Vagina (tissue), 2 donors: ENCODE measurements around the gene DAGLA. TPM values are rescaled to one million over a fixed set of nuclear protein-coding genes. Genes with fewer than 3 reads are reported as not detected.

Source experiments
- DNase-seq, 2 donors: peaks; one replicate each; pipeline ENCODE4 v3.0.0-alpha.2; 2017; ENCODE audit errors: extremely low spot score in 2 of 2
- H3K27ac ChIP-seq: fragments of 200-600 bp; sonication (generic); one replicate; pipeline ENCODE4 v1.5.1; 2019
- H3K27me3 ChIP-seq: fragments of 200-600 bp; sonication (generic); one replicate; pipeline ENCODE4 v1.5.1; 2019
- H3K36me3 ChIP-seq, 2 donors: fragments of 200-600 bp; sonication (generic); one replicate each; pipeline ENCODE4 v1.5.1; 2017 to 2019
- H3K4me1 ChIP-seq: fragments of 200-600 bp; sonication (generic); one replicate; pipeline ENCODE4 v1.5.1; 2019
- H3K4me3 ChIP-seq, 2 donors: fragments of 200-600 bp; sonication (generic); 1 replicate in 1 of 2; 2 replicates in 1 of 2; pipeline ENCODE4 v1.5.1; 2016 to 2019
- H3K9me3 ChIP-seq: fragments of 200-600 bp; sonication (generic); one replicate; pipeline ENCODE4 v1.5.1; 2019
- POLR2A ChIP-seq, 2 donors: fragments of 450-650 bp; IDR thresholded peaks; one replicate each; pipeline ENCODE4 v1.6.1; 2017; ENCODE audit warnings: antibody characterized with exemption in 2 of 2, mild to moderate bottlenecking in 2 of 2, moderate library complexity in 2 of 2
- POLR2AphosphoS5 ChIP-seq, 2 donors: sonication (generic); formaldehyde crosslinking; IDR thresholded peaks; one replicate each; pipeline ENCODE4 v1.9.0; 2017; ENCODE audit warnings: antibody characterized with exemption in 2 of 2, mild to moderate bottlenecking in 2 of 2, low read depth in 1 of 2; ENCODE audit not compliant: insufficient read depth in 1 of 2
- intact Hi-C: fragments of 100-400 bp; cut with DNase I; formaldehyde crosslinking; loops from one replicate; pipeline ENCODE4 v1.15.1; 2023
- total RNA-seq: library from RNA; depleted of rRNA; stranded (reverse); fragments of >200 nt; gene quantifications from one replicate; pipeline ENCODE4 v1.2.3, GENCODE V29; 2016
- TF ChIP-seq, protein P1 (sequence below), 3 experiments: fragments of 450-650 bp in 2 of 3; fragments of 200-600 bp in 1 of 3; sonication (generic) in 1 of 3; IDR thresholded peaks; one replicate each; pipeline ENCODE4 v1.5.1; 2017 to 2019; ENCODE audit warnings: antibody characterized with exemption in 3 of 3, mild to moderate bottlenecking in 2 of 3, moderate library complexity in 2 of 3

Gene DAGLA
- total RNA-seq, 1 donor from 2014 or later = 1.5 TPM

DNA sequence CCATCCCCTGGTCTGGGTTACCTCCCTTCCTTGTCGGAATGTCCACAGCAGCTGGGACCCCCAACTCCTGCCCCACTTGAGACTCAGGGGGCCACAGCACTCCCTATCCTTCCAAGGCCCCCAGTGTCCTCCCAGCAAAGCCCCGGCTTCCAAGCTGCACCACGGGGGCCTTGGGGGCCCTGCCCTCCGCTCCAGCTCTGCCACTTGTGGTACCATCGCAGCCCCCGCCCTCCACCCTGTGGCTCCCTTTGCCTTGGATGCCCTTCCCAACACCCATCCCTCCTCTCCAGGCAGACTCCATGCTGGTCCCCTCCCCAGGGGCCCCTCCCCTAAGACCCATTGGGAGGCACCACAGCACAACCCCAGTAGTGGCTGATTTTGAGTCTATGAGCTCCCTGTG, 94.9 kb downstream of the DAGLA start:
- H3K4me3 ChIP-seq = no peak overlapping the region
- H3K9me3 ChIP-seq = no peaks in the 10 kb centered on the region
- intact Hi-C loops = no loop called here
- H3K27ac ChIP-seq = no peak overlapping the region
- no peak for DNase-seq
- H3K4me1 ChIP-seq = peaks cover 10% of the 10 kb centered on the region
- no peaks in the 10 kb centered on the region for H3K27me3 ChIP-seq
- no peak for TF ChIP-seq POLR2AphosphoS5 (IDR thresholded peaks at IDR 0.05; ENCODE audit: insufficient read depth in 1 of 2, low read depth in 1 of 2)
- TF ChIP-seq, protein P1, sequence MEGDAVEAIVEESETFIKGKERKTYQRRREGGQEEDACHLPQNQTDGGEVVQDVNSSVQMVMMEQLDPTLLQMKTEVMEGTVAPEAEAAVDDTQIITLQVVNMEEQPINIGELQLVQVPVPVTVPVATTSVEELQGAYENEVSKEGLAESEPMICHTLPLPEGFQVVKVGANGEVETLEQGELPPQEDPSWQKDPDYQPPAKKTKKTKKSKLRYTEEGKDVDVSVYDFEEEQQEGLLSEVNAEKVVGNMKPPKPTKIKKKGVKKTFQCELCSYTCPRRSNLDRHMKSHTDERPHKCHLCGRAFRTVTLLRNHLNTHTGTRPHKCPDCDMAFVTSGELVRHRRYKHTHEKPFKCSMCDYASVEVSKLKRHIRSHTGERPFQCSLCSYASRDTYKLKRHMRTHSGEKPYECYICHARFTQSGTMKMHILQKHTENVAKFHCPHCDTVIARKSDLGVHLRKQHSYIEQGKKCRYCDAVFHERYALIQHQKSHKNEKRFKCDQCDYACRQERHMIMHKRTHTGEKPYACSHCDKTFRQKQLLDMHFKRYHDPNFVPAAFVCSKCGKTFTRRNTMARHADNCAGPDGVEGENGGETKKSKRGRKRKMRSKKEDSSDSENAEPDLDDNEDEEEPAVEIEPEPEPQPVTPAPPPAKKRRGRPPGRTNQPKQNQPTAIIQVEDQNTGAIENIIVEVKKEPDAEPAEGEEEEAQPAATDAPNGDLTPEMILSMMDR (IDR thresholded peaks at IDR 0.05) = no peak
- no peak for TF ChIP-seq POLR2A (IDR thresholded peaks at IDR 0.05)
- H3K36me3 ChIP-seq = no peaks in the 10 kb centered on the region

DNA sequence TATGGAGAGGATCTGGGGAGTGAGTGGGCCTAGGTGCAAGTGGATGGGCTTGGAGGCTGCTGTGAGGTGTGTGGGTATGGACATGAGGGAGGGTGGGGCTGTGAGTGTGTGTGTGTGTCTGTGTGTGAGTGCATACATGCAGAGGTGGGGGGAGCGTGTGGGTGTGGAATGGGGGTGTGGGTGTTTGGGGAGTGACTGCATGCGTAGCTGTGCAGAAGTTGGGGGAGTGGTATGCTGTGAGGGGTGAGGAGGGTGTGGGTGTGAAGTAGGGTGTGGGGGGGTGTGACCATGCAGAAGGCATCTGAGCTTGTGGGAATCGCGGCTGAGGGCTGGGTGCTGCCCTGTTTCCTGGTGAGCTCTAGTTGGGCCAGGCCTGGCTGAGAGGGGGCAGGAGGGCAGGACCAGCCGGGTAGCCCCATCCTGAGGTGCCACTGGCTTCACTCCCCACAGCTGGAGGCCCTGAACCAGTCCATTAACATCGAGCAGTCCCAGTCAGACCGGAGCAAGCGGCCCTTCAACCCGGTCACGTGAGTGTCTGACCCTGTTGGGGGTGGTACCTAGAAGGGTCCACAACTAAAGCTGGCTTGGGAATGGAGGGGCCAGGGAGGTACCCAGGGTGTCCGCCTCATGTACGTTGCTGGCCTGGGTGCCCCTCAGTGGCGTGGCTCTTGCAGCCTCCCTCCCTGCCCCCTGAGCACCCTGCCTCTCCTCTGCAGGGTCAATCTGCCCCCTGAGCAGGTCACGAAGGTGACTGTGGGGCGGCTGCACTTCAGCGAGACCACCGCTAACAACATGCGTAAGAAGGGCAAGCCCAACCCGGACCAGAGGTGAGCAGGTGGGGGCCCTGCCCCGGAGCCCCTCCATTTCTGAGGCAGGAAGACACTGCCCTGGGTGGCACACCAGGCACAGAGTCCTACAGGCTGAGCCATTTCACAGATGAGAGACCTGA, 95.7 kb downstream of the DAGLA start:
- no peak for TF ChIP-seq POLR2A (IDR thresholded peaks at IDR 0.05)
- no peak for TF ChIP-seq POLR2AphosphoS5 (IDR thresholded peaks at IDR 0.05; ENCODE audit: insufficient read depth in 1 of 2, low read depth in 1 of 2)
- TF ChIP-seq, protein P1 (IDR thresholded peaks at IDR 0.05) = no peak

DNA sequence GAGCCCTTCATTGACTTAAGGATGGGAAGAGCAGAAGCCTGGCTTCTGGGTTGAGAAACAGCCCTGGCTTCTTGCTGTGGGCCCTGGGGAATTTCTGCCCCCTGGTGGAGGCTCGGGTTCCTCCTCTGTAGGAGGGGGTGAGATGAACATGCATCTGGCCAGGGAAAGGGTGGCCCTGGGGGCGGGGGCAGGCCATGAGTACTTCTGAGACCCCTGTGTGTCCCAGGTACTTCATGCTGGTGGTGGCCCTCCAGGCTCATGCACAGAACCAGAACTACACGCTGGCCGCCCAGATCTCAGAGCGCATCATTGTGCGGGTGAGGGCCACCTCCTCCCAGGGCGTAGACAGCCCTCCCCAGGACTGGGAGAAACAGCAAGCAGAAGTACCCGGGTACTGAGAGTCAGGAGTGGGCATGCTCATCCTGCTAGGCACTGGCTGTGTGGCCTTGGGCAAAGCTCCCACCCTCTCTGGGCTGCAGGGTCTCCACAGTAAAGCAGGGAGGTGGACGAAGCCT, 96.4 kb downstream of the DAGLA start:
- TF ChIP-seq POLR2A (IDR thresholded peaks at IDR 0.05) = no peak
- Histone ChIP-seq H3K9me3 (no peaks in the 10 kb centered on the region), H3K4me1 (peaks cover 10% of the 10 kb centered on the region), H3K36me3 (no peaks in the 10 kb centered on the region), H3K4me3 (no peak overlapping the region), H3K27me3 (no peaks in the 10 kb centered on the region), H3K27ac (no peak overlapping the region)
- intact Hi-C loops = no loop called here
- DNase-seq = no peak

More for the DNA sequence above, 95.7 kb downstream of the DAGLA start:
- DNase-seq = no peak
- Histone ChIP-seq H3K27me3 (no peaks in the 10 kb centered on the region), H3K4me3 (no peak overlapping the region), H3K36me3 (no peaks in the 10 kb centered on the region), H3K27ac (no peak overlapping the region), H3K4me1 (peaks cover 10% of the 10 kb centered on the region), H3K9me3 (no peaks in the 10 kb centered on the region)
- intact Hi-C loops = no loop called here

DNA sequence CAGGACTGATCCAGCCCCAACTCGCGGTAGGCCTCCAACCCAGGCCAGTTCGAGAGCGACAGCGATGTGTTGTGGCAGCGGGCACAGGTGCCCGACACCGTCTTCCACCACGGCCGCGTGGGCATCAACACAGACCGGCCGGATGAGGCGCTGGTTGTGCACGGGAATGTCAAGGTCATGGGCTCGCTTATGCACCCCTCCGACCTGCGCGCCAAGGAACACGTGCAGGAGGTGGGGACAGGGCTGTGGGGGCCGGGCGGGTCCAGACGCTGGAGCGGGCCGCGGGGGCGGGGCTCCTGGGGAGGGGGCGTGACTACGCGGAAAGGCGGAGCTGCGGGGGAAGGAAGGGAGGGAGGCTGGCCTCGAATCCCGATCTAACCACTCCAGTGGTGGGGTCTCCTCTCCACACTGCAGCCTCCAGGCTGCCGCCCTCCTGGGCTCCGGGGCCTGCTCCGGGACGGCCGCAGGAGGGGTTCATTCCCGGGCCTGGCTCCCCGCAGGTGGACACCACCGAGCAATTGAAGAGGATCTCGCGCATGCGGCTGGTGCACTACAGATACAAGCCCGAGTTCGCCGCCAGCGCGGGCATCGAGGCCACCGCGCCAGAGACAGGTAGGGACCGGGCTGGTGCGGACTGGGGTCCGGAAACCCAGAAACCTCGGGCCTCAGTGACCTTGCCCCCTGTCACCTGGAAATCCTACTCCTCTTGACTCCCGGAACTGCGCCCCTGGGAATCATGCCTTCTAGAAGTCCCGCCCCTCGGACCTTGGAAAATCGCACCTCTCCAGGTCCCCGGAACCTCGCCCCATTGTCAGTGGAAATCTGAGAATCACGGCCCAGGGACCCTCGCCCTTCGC, 97.3 kb downstream of the DAGLA start:
- Histone ChIP-seq H3K36me3 (no peaks in the 10 kb centered on the region), H3K9me3 (no peaks in the 10 kb centered on the region), H3K27me3 (no peaks in the 10 kb centered on the region), H3K27ac (no peak overlapping the region), H3K4me3 (peak overlapping the region in 1 of 2 donors; percentile 19), H3K4me1 (peaks cover 10% of the 10 kb centered on the region)
- no peak for DNase-seq
- TF ChIP-seq POLR2A (IDR thresholded peaks at IDR 0.05) (no peak), POLR2AphosphoS5 (IDR thresholded peaks at IDR 0.05; ENCODE audit: insufficient read depth in 1 of 2, low read depth in 1 of 2) (no peak)
- TF ChIP-seq, protein P1 (IDR thresholded peaks at IDR 0.05) = no peak
- intact Hi-C loops = no loop called here

DNA sequence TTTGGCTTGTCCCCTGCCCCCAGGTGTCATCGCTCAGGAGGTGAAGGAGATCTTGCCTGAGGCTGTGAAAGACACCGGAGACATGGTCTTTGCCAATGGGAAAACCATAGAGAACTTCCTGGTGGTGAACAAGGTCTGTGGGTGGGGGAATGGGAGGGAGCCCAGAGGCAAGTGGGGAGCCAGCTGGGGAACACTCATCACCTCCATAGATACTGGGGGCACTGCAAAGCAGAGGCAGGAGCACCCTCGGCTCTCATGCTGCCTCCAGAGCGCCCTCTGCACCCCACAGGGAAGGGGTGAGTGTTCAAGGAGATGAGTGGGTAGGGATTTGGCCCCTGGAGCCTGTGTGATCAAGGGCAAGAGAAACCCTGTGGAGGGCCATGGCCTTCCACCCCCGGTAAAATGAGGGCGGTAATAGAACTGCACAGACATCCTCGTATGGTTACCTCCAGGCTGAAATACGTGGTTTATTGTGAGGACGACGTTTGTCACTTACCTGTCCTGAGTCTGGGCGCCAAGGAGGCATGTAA, 98.2 kb downstream of the DAGLA start:
- no peak for DNase-seq
- Histone ChIP-seq H3K27me3 (no peaks in the 10 kb centered on the region), H3K4me1 (peaks cover 10% of the 10 kb centered on the region), H3K4me3 (no peak overlapping the region), H3K9me3 (no peaks in the 10 kb centered on the region), H3K36me3 (no peaks in the 10 kb centered on the region), H3K27ac (no peak overlapping the region)
- intact Hi-C loops = no loop called here
- TF ChIP-seq, protein P1 (IDR thresholded peaks at IDR 0.05) = no peak
